Small intestine (tissue), 7 donors: Measurements from ENCODE around the gene EFTUD2. TPM values are rescaled to one million over a fixed set of nuclear protein-coding genes. Genes with fewer than 3 reads are reported as not detected.

Experiments used
- DNase-seq, 2 donors: peaks; one replicate each; pipeline versions ENCODE4 v3.0.0 to v3.0.0-alpha.2; 2013
- FAIRE-seq: peaks from 2 replicates; lab custom pipeline; 2012; peaks lifted over from hg19 to GRCh38; lab: Jason Lieb, UNC
- H3K27ac ChIP-seq, 3 donors: one replicate each; pipeline ENCODE4 v1.5.1; 2013; ENCODE audit warnings: low read length in 2 of 3, mild to moderate bottlenecking in 2 of 3, control low read depth in 1 of 3, inconsistent platforms in 1 of 3, low read depth in 1 of 3, moderate library complexity in 1 of 3
- H3K27me3 ChIP-seq, 3 donors: one replicate each; pipeline ENCODE4 v1.6.1; 2013; ENCODE audit warnings: low read length in 3 of 3, inconsistent platforms in 1 of 3; ENCODE audit not compliant: control insufficient read depth in 3 of 3, insufficient read depth in 3 of 3
- H3K36me3 ChIP-seq, 3 donors: one replicate each; pipeline ENCODE4 v1.6.1; 2013; ENCODE audit warnings: low read length in 3 of 3, inconsistent platforms in 1 of 3, low read depth in 1 of 3, mild to moderate bottlenecking in 1 of 3, moderate library complexity in 1 of 3; ENCODE audit not compliant: control insufficient read depth in 3 of 3, insufficient read depth in 2 of 3
- H3K4me1 ChIP-seq, 3 donors: one replicate each; pipeline ENCODE4 v1.6.1; 2013; ENCODE audit warnings: low read length in 2 of 3, inconsistent platforms in 1 of 3, low read depth in 1 of 3, mild to moderate bottlenecking in 1 of 3, moderate library complexity in 1 of 3; ENCODE audit not compliant: control insufficient read depth in 3 of 3, insufficient read depth in 2 of 3
- H3K4me3 ChIP-seq, 3 donors: one replicate each; pipeline ENCODE4 v1.5.1; 2013; ENCODE audit warnings: low read length in 3 of 3, control low read depth in 1 of 3, inconsistent platforms in 1 of 3, low read depth in 1 of 3, mild to moderate bottlenecking in 1 of 3, moderate library complexity in 1 of 3
- H3K9me3 ChIP-seq, 2 donors: one replicate each; pipeline ENCODE4 v1.6.1; 2013; ENCODE audit warnings: low read depth in 1 of 2, low read length in 1 of 2; ENCODE audit not compliant: control insufficient read depth in 2 of 2, insufficient read depth in 1 of 2
- WGBS, 3 donors: extraction: QIAGEN DNeasy Blood & Tissue Kit; methylation state at CpG; one replicate each; pipeline ENCODE4 v1.1.7; 2013; 5-methylcytosine and 5-hydroxymethylcytosine counted together
- polyA plus RNA-seq, 4 donors: library from polyadenylated mRNA; stranded (reverse) in 3 of 4; unstranded in 1 of 4; fragments of 200-250 nt in 3 of 4; fragments of 120-200 nt in 1 of 4; gene quantifications; one replicate each; pipeline versions ENCODE4 v1.2.1 to v1.2.3, GENCODE V29; 2013
- donor health status: healthy with polysubstance abuse.
- donor health status: control.
- donor health status: control.
- donor health status: Bipolar disorder and iron deficiency.
- donor health status: healthy.

EFTUD2 gene
- polyA plus RNA-seq, 4 donors = 19.9 to 71.2 (median 33.8) TPM

- FAIRE-seq (no peak), DNase-seq (no peak)
- Histone ChIP-seq H3K9me3 (peaks cover 0 to 3% of the 10 kb centered on the region in 2 donors), H3K4me3 (no peak overlapping the region), H3K27me3 (no peaks in the 10 kb centered on the region), H3K36me3 (peaks cover 0 to 23% (median 0%) of the 10 kb centered on the region in 3 donors), H3K27ac (no peak overlapping the region), H3K4me1 (no peaks in the 10 kb centered on the region)
- 82 to 85% (median 85%) methylated on average over 4 of the region's 4 CpGs for WGBS, 3 donors
Observed at GRCh38 chr17:44940317-44940716, 41.1 kb upstream of the EFTUD2 start.

DNA sequence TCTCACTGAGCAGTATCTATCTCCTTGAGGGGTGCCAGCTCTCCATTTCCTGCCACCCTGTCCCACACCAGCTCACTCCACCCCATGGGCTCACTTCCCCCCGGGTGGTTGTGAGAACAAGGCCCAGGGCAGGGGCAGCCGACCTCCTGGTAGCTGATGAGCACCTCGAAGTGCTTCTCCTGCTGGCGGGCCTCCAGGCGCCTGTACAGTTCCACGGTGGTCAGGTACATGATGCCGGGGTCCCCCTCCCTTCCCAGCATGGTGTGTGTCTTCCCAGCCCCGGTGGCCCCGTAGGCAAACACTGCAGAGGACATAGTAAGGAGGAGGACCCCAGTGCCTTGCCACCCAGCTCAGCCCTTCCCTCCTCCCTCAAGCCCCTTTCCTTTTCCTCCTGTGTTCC lies 35.9 kb upstream of the EFTUD2 start:
- no peaks in the 10 kb centered on the region for H3K4me1 ChIP-seq
- 89 to 98% (median 92%) methylated on average over 9 of the region's 9 CpGs for WGBS, 3 donors
- peaks cover 0 to 3% of the 10 kb centered on the region in 2 donors for H3K9me3 ChIP-seq
- peaks cover 0 to 54% (median 0%) of the 10 kb centered on the region in 3 donors for H3K36me3 ChIP-seq
- FAIRE-seq (no peak), DNase-seq (no peak)
- H3K27ac ChIP-seq = no peak overlapping the region
- H3K4me3 ChIP-seq = no peak overlapping the region
- H3K27me3 ChIP-seq = no peaks in the 10 kb centered on the region

DNA sequence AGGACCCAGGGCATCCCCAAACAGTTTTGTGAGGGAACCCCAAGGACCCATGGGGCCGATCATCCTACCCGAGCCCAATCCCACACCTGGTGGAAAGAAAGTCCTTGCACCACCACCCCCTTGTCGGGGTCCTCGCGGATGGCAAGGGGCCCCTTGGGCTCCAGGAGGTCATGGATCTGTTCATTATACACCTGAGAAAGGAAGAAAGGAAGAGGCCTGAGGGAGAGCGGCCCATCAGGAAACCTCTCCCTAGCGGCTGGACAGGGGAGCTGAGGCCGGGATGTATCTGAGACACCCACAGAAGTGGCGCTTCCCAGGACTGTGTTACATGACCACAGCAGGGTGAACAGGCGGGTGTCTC lies 35.5 kb upstream of the EFTUD2 start:
- Histone ChIP-seq H3K27ac (no peak overlapping the region), H3K4me3 (no peak overlapping the region), H3K4me1 (no peaks in the 10 kb centered on the region), H3K27me3 (no peaks in the 10 kb centered on the region), H3K36me3 (peaks cover 0 to 57% (median 0%) of the 10 kb centered on the region in 3 donors), H3K9me3 (peaks cover 0 to 3% of the 10 kb centered on the region in 2 donors)
- no peak for FAIRE-seq
- DNase-seq = no peak
- 95 to 96% (median 96%) methylated on average over 10 of the region's 10 CpGs for WGBS, 3 donors

DNA sequence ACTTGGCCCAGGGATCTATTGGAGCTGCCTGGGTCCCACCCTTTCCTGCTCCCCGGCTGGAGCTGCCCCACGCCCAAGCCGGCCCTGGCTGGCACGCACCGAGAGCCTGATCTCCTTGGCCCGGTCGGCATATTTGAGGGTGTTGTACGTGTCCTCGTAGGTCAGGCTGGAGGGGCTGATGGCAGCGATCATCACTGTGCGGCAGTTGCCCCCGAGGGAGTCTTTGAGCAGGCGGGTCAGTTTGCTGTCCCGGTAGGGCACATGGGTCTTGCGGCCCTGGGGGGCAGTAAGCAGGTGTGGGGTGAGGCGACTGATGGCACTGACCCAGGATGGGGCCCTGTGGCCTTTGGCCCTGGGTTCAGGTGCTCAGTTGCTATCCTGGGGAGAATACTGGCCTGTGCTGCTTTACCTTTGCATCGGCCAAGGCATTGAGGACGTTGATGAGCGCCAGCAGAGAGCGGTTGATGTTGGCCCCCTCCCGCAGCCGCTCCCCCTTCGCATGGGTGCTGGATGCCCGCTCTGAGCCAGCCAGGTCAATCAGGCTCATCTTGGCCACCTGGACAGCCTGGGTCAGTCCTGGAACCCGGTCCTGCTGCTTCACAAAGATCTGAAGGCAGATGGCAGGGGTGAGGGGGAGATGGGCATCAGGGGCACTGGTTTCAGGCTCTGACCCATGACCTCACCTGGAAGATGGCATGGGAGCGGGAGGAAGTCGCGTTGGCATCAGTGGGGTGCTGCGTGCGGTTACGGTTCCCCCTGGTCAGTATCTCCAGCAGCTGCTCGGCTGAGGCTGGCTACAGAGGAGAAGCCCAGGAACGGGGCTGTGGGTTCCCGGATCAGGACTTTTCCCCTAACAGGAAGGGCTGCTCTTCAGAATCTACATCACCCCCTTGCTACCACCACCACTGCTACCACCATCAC lies 34.8 kb upstream of the EFTUD2 start:
- no peaks in the 10 kb centered on the region for H3K27me3 ChIP-seq
- FAIRE-seq (no peak), DNase-seq (no peak)
- no peak overlapping the region for H3K27ac ChIP-seq
- peaks cover 0 to 3% of the 10 kb centered on the region in 2 donors for H3K9me3 ChIP-seq
- no peak overlapping the region for H3K4me3 ChIP-seq
- peaks cover 0 to 60% (median 0%) of the 10 kb centered on the region in 3 donors for H3K36me3 ChIP-seq
- no peaks in the 10 kb centered on the region for H3K4me1 ChIP-seq
- WGBS, 3 donors = 94 to 97% (median 96%) methylated on average over 33 to 34 of the region's 34 CpGs

DNA sequence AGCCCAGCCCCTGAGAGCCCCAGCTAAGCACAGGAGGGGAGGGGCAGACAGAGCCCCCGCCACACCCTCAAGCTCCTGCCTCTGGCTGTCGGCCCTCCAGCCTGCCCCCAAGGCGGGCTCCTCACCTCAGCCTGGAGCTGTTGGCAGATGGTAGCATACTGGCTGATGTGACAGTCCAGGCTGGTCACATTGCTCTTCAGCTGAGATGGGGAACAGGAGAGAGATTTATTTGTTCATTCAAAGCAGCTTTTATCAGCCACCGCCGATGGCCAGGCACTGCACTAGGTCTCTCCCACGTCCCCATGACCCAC lies 33.5 kb upstream of the EFTUD2 start:
- no peaks in the 10 kb centered on the region for H3K27me3 ChIP-seq
- no peak for DNase-seq
- peaks cover 0 to 71% (median 0%) of the 10 kb centered on the region in 3 donors for H3K36me3 ChIP-seq
- no peak overlapping the region for H3K4me3 ChIP-seq
- 86 to 94% (median 94%) methylated on average over 5 to 6 of the region's 6 CpGs for WGBS, 3 donors
- H3K27ac ChIP-seq = no peak overlapping the region
- no peaks in the 10 kb centered on the region for H3K4me1 ChIP-seq
- no peak for FAIRE-seq
- no peaks in the 10 kb centered on the region for H3K9me3 ChIP-seq

DNA sequence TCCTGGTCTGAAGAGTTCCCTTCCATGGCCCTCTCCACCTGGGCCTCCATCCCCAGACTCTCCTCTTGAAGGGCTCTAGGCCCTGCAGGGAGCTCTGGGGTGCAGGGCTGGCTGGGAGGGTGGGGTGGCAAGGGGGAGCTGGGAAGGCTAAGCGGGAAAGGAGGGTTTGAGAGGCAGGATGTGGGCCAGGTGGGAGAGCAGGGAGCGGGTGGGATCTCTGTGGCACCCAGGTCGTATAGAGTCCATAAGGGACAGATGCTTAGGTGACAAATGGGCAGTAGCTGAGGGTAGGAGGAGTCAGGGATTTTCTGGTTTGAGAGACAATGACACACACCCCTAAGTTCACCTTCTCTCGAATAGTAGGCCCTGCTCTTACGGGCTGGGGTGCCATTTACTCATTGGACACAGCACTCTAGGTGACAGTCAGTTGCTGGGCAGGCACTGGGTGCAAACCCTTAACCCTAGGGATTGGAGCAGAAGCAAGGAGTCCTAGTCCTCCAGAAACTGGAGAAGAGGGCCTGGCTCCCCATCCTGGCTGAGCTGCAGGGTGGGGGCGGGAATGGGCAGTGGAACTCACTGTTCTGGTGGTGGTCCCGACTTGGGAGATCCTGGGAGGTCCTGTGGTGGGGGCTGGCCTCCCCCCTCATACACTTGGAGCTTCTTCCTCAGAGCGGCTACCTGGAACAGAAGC lies 33.0 kb upstream of the EFTUD2 start:
- no peak overlapping the region for H3K4me3 ChIP-seq
- no peak for FAIRE-seq
- 83 to 93% (median 91%) methylated on average over 7 to 8 of the region's 8 CpGs for WGBS, 3 donors
- no peaks in the 10 kb centered on the region for H3K27me3 ChIP-seq
- no peak overlapping the region for H3K27ac ChIP-seq
- no peaks in the 10 kb centered on the region for H3K4me1 ChIP-seq
- no peak for DNase-seq
- peaks cover 0 to 76% (median 0%) of the 10 kb centered on the region in 3 donors for H3K36me3 ChIP-seq
- H3K9me3 ChIP-seq = no peaks in the 10 kb centered on the region

GRCh38 chr17:44931376-44931775 lies 32.1 kb upstream of the EFTUD2 start:
- Histone ChIP-seq H3K27ac (no peak overlapping the region), H3K4me3 (no peak overlapping the region), H3K27me3 (no peaks in the 10 kb centered on the region), H3K36me3 (peaks cover 0 to 84% (median 0%) of the 10 kb centered on the region in 3 donors), H3K9me3 (no peaks in the 10 kb centered on the region), H3K4me1 (no peaks in the 10 kb centered on the region)
- 86 to 99% (median 98%) methylated on average over 5 of the region's 5 CpGs for WGBS, 3 donors
- FAIRE-seq (no peak), DNase-seq (no peak)

DNA sequence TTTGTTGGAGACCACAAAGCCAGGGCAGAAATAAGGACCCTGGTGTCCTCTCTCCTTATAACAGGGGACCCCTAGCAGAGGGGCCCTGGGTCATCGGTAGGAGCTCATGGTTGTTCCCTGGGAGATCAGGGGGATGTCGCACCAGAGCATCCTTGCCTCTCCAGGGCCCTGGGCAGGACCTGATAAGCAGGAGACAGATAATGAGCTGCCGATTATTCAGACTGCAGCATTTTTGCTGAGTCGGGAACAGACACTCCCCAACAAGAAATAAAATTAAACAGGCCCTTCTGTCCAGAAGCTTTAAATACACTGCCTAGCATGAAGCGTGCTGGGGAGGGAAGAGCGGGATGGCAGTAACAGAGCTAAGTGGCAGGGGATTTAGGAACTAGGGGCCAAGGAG lies 31.4 kb upstream of the EFTUD2 start:
- 81 to 91% (median 87%) methylated on average over 6 of the region's 6 CpGs for WGBS, 3 donors
- no peaks in the 10 kb centered on the region for H3K27me3 ChIP-seq
- H3K4me3 ChIP-seq = no peak overlapping the region
- peaks cover 0 to 85% (median 0%) of the 10 kb centered on the region in 3 donors for H3K36me3 ChIP-seq
- no peaks in the 10 kb centered on the region for H3K9me3 ChIP-seq
- FAIRE-seq = no peak
- no peak overlapping the region for H3K27ac ChIP-seq
- H3K4me1 ChIP-seq = no peaks in the 10 kb centered on the region
- DNase-seq = no peak
